Stimulated activated CD4-positive, alpha-beta T cell treated with anti-CD3 and anti-CD28 coated beads, Interleukin-1b, Interleukin-23, amount 100 ng/mL, for 1 hour (primary cell): ENCODE data around the gene NEB.

ENCODE experiments used
- DNase-seq, 2 donors: peaks; one replicate each; pipeline ENCODE4 v3.0.0-alpha.2; 2020; ENCODE audit warnings: low read depth in 2 of 2

Gene NEB

DNA sequence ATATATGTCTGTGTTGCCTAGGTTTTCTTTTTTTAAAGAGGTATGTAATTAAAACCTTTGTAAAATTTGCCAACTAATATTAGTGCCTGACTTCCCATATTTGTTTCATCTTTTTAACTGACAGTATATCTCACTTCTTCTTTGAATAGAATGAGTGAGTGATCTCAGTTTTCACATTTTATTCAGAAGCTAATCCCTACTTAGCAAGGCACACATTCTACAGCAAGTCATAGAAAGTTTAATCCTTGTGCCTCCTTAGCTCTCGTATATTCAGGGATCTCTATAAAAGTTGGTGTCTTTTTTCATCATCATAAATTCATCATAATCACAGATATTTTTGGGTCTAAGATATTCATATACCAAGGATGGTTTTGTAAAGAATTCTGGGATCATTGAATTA, 258.0 kb downstream of the NEB start:
- no peak for DNase-seq

DNA sequence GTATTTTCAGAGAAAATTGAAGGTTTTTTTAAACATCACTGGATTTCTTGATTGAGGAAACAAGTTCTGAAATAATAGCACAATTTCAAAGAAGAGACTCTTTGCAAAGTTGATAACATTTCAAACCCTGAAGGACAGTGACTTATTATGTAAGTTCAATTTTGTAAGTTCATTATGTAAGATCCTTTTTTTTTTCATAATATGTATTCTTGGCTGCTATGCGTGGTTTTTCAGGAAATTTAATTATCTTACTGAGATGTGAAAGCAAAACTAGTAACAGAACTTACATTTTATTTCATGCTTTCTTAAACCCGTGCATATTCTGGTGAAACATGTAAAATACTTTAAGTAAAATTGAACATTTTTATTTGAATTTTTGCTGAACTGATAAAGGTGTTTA, 259.2 kb downstream of the NEB start:
- no peak for DNase-seq

DNA sequence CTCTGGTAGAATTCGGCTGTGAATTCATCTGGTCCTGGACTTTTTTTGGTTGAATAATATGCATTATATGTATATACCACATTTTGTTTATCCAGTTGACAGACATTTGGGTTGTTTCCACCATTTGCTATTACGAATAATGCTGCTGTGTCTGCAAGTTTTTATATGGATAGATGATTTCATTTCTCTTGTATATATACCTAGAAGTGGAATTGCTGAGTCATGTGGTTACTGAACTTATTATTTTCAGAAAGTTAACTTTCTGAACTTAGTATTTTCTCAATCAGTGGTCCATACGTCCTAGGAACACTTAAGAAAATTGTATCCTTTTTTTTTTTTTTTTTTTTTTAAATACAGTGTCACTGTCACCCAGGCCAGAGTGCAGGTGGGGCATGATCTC, 261.3 kb downstream of the NEB start:
- no peak for DNase-seq

DNA sequence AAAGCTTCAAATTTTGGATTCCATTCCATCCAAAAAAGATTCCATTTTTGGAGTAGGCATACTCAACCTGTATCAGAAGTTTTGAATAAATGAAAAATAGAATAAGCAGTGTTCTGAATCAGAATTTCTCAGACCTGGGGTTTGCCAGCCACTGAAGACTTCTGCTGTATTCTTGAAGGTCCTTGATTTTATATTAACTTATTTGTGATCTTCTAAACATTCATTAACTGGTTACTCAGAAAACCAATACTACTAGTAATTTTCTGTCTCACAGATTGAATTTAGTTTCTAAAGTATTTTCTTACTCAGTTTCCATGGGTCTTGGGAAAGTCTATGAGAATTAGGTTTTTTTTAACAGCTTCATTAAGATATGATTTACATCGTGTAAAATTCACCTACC, 263.7 kb downstream of the NEB start:
- no peak for DNase-seq

DNA sequence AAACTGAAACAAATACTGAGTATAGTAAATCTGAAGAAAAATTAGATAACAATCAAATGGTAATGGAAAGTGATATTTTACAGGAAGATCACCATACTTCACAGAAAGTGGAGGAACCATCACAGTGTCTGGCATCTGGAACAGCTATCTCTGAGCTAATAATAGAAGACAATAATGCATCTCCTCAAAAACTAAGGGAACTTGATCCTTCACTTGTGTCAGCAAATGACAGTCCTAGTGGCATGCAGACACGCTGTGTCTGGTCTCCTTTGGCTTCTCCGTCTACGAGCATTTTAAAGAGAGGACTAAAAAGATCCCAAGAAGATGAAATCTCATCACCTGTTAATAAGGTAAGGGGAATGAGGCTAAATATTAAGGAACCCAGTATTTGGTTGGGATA, 268.5 kb downstream of the NEB start:
- DNase-seq: no peak

DNA sequence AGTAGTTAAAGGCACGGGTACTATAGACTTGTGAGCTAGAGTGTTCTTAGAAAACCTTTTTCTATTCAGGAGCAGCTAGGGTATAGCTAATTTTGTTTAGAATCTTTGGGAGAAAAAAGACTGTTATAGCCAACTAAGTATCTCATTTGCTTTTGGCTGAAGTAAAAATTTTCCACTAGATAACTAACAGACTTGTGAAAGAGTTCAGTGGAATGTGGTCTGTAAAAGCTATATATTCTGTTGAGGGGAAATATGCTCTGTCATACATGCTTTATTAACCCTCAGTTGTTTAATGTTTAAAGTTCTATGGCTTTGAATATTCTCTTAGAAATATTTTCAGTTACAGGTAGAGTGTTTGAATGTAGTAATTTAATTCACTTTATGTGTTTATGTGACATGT, 274.9 kb downstream of the NEB start:
- no peak for DNase-seq

DNA sequence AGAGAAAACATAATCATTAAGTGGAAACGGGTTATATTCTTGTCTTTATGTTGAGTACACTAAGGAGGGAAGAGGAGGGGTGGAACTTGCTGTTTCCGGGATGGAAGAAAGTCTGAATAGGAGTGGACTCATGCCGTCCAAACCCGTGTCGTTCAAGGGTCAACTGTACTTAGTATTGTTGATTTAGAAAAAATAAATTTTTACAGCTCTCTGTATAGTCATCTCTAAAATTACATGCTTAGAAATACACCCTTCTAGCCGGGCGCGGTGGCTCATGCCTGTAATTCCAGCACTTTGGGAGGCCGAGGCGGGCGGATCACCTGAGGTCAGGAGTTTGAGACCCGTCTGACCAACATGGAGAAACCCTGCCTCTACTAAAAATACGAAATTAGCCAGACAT, 295.1 kb downstream of the NEB start:
- no peak for DNase-seq

DNA sequence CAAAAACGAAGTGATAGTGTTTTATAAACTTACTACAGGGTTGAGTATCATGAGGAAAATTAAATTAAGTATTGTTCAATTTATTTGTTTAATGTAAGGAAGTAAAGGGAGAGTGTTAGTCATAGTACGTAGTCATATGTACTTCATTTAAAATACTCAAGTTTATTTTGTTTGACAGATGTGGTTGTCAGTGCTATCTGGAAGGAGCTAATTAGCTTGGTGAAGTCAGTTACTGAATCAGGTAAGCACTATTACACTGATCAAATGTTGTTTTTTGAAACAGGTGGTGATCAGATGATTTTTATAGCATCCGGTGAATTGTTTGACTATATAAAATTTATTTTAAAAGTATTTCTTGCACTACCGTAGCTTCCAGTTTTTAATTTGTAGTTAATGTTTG, 295.8 kb downstream of the NEB start:
- no peak for DNase-seq

DNA sequence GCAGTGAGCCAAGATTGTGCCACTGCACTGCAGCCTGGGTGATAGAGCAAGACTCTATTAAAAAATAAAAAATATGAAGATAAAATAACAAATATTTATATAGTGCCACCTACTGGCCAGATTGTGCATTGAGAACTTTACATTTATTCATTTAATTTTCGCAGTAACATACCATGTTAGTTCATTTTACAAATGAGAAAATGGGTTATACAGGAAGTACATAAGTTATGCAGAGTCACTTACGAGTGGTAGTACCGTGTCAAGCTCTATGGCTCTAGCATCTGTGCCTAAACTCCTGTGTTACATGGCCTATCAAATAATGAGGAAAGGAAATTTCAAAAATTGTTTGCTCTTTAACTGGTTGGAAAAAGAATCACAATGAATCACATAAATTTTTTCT, 296.6 kb downstream of the NEB start:
- no peak for DNase-seq
